ENCODE data around the gene CARD10.

Gene CARD10

GRCh38 chr22:37525746-37526350 lies 6.6 kb upstream of the CARD10 start:
- in situ Hi-C loops (cut with MboI; ENCODE audit: low pct_unique_long_range_greater_than_20kb, low sequenced_read_pairs, unreplicated experiment) = no loop called here
- DNase-seq (ENCODE audit: low spot score) = no peak
- no peak for TF ChIP-seq CTCF (IDR thresholded peaks at IDR 0.05; ENCODE audit: extremely low read depth, insufficient read depth, missing control alignments)

- DNase-seq (ENCODE audit: low spot score) = no peak
- in situ Hi-C loops (cut with MboI; ENCODE audit: low pct_unique_long_range_greater_than_20kb, low sequenced_read_pairs, unreplicated experiment) = no loop called here
- TF ChIP-seq CTCF (IDR thresholded peaks at IDR 0.05; ENCODE audit: extremely low read depth, insufficient read depth, missing control alignments) = no peak
Observed at GRCh38 chr22:37525073-37525745, 6.0 kb upstream of the CARD10 start.

GRCh38 chr22:37522482-37522881 lies 3.3 kb upstream of the CARD10 start:
- no peak for DNase-seq (ENCODE audit: low spot score)
- no peak for TF ChIP-seq CTCF (IDR thresholded peaks at IDR 0.05; ENCODE audit: extremely low read depth, insufficient read depth, missing control alignments)
- in situ Hi-C loops (cut with MboI; ENCODE audit: low pct_unique_long_range_greater_than_20kb, low sequenced_read_pairs, unreplicated experiment) = no loop called here

- in situ Hi-C loops (cut with MboI; ENCODE audit: low pct_unique_long_range_greater_than_20kb, low sequenced_read_pairs, unreplicated experiment) = no loop called here
Observed at GRCh38 chr22:37521236-37521739, 2.1 kb upstream of the CARD10 start.

GRCh38 chr22:37520776-37521191 lies 1.6 kb upstream of the CARD10 start:
- DNase-seq (ENCODE audit: low spot score) = no peak
- no peak for TF ChIP-seq CTCF (IDR thresholded peaks at IDR 0.05; ENCODE audit: extremely low read depth, insufficient read depth, missing control alignments)
- in situ Hi-C loops (cut with MboI; ENCODE audit: low pct_unique_long_range_greater_than_20kb, low sequenced_read_pairs, unreplicated experiment) = no loop called here

More at GRCh38 chr22:37521236-37521739, 2.1 kb upstream of the CARD10 start:
- DNase-seq (ENCODE audit: low spot score) = no peak
- no peak for TF ChIP-seq CTCF (IDR thresholded peaks at IDR 0.05; ENCODE audit: extremely low read depth, insufficient read depth, missing control alignments)

DNA sequence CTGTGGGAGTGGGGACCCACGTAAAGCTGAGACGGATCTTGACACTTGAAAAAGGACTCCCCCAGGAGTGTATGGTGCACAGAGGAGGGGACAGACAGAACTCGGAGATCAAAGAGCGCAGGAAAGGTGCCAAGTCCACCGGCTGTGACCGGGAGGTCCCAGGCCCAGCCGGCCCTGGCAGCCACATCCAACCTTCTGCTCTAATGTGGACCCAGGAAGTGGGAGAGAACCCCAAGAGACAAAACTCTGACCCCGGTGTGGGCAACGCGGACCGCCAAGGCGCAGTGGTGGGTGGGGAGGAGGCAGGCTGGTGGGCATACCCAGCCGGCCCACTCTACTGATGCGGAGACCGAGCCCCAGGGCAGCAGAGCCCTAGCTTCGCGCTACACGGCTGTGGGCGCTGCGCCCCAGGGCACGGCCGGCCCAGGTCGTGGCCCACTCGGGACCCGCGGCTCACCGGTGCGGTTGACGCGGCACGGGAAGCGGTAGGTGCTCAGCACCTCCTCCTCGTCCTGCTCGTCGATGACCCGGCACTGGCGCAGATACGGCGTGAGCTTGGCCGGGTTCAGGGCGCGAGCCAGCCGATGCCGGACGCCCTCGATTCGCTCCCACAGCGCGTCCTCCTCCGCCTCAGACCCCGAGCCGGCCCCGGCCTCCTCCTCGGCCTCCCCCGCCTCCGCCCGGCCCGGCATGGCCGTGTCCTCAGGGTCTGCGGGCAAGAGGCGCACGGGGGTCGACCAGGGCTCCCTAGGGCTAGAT lies 527 bp downstream of the CARD10 start:
- TF ChIP-seq CTCF (IDR thresholded peaks at IDR 0.05; ENCODE audit: extremely low read depth, insufficient read depth, missing control alignments) = no peak
- in situ Hi-C loops (cut with MboI; ENCODE audit: low pct_unique_long_range_greater_than_20kb, low sequenced_read_pairs, unreplicated experiment) = no loop called here
- DNase-seq (ENCODE audit: low spot score) = no peak

Measured in GM13977 (cell line).